Breast epithelium (tissue), 4 donors: ENCODE data around the gene GLCCI1. TPM values are rescaled to one million over a fixed set of nuclear protein-coding genes. Genes with fewer than 3 reads are reported as not detected.

Source experiments
- DNase-seq, 2 donors: peaks; one replicate each; pipeline ENCODE4 v3.0.0-alpha.2; 2019; ENCODE audit warnings: low spot score in 2 of 2
- H3K27ac ChIP-seq, 2 donors: fragments of 200-600 bp; sonication (generic) in 1 of 2; one replicate each; pipeline ENCODE4 v1.5.1; 2016 to 2019; ENCODE audit warnings: mild to moderate bottlenecking in 1 of 2
- H3K27me3 ChIP-seq, 2 donors: fragments of 200-600 bp; sonication (generic) in 1 of 2; one replicate each; pipeline versions ENCODE4 v1.5.1 to v1.6.0; 2017 to 2019; ENCODE audit warnings: control low read depth in 1 of 2, mild to moderate bottlenecking in 1 of 2
- H3K36me3 ChIP-seq: fragments of 200-600 bp; one replicate; pipeline ENCODE4 v1.5.1; 2019
- H3K4me1 ChIP-seq, 2 donors: fragments of 200-600 bp; sonication (generic); one replicate each; pipeline ENCODE4 v1.5.1; 2016 to 2019; ENCODE audit warnings: control low read depth in 1 of 2
- H3K4me3 ChIP-seq, 3 donors: fragments of 200-600 bp; sonication (generic); 1 replicate in 2 of 3; 2 replicates in 1 of 3; pipeline ENCODE4 v1.5.1; 2016 to 2019; ENCODE audit warnings: mild to moderate bottlenecking in 3 of 3, moderate library complexity in 2 of 3
- H3K9me3 ChIP-seq, 2 donors: fragments of 200-600 bp; sonication (generic) in 1 of 2; one replicate each; pipeline ENCODE4 v1.5.1; 2016 to 2019; ENCODE audit warnings: control low read depth in 1 of 2
- CTCF ChIP-seq, 3 donors: fragments of 450-650 bp; IDR thresholded peaks; one replicate each; pipeline ENCODE4 v1.5.1; 2016 to 2017; ENCODE audit warnings: antibody characterized with exemption in 3 of 3, mild to moderate bottlenecking in 3 of 3, moderate library complexity in 3 of 3
- POLR2A ChIP-seq: fragments of 450-650 bp; IDR thresholded peaks from one replicate; pipeline ENCODE4 v1.6.1; 2016; ENCODE audit warnings: antibody characterized with exemption, mild to moderate bottlenecking, moderate library complexity
- POLR2AphosphoS5 ChIP-seq, 3 donors: sonication (generic); formaldehyde crosslinking; IDR thresholded peaks; one replicate each; pipeline ENCODE4 v1.6.1; 2017; ENCODE audit warnings: antibody characterized with exemption in 3 of 3
- intact Hi-C: fragments of 100-400 bp; cut with DNase I; formaldehyde crosslinking; loops from one replicate; pipeline ENCODE4 v1.15.1; 2023; ENCODE audit warnings: low total_unique reads
- total RNA-seq, 3 donors: library from RNA; depleted of rRNA; stranded (reverse); fragments of >200 nt; gene quantifications; one replicate each; pipeline ENCODE4 v1.1.0, GENCODE V29; 2016

Gene GLCCI1
- total RNA-seq, 3 donors from 2014 or later = 11.7 to 29.1 (median 18.4) TPM

- no peak for TF ChIP-seq POLR2AphosphoS5 (IDR thresholded peaks at IDR 0.05)
- TF ChIP-seq CTCF (IDR thresholded peaks at IDR 0.05) = no peak
- TF ChIP-seq POLR2A = no peak
- intact Hi-C loops = no loop called here
- no peaks in the 10 kb centered on the region for H3K4me1 ChIP-seq
- H3K27ac ChIP-seq = no peak overlapping the region
- H3K36me3 ChIP-seq = no peaks in the 10 kb centered on the region
- DNase-seq = no peak
- H3K27me3 ChIP-seq = no peaks in the 10 kb centered on the region
- peaks cover 0 to 11% of the 10 kb centered on the region in 2 donors for H3K9me3 ChIP-seq
- no peak overlapping the region for H3K4me3 ChIP-seq
These were observed 137.0 kb downstream of the GLCCI1 start for GRCh38 chr7:8105449-8106095.

- H3K36me3 ChIP-seq = no peaks in the 10 kb centered on the region
- H3K4me3 ChIP-seq = no peak overlapping the region
- H3K9me3 ChIP-seq = no peaks in the 10 kb centered on the region
- H3K27ac ChIP-seq = no peak overlapping the region
- H3K27me3 ChIP-seq = no peaks in the 10 kb centered on the region
- DNase-seq = no peak
- TF ChIP-seq CTCF (IDR thresholded peaks at IDR 0.05) (no peak), POLR2A (no peak), POLR2AphosphoS5 (IDR thresholded peaks at IDR 0.05) (no peak)
- intact Hi-C loops = no loop called here
- no peaks in the 10 kb centered on the region for H3K4me1 ChIP-seq
These were observed 140.8 kb downstream of the GLCCI1 start for GRCh38 chr7:8109196-8110022.

- no peak for DNase-seq
- intact Hi-C loops = no loop called here
- H3K27ac ChIP-seq = no peak overlapping the region
- H3K9me3 ChIP-seq = no peaks in the 10 kb centered on the region
- H3K4me1 ChIP-seq = no peaks in the 10 kb centered on the region
- TF ChIP-seq POLR2AphosphoS5 (IDR thresholded peaks at IDR 0.05) = no peak
- TF ChIP-seq CTCF (IDR thresholded peaks at IDR 0.05) = no peak
- no peak for TF ChIP-seq POLR2A
- no peaks in the 10 kb centered on the region for H3K36me3 ChIP-seq
- H3K27me3 ChIP-seq = no peaks in the 10 kb centered on the region
- H3K4me3 ChIP-seq = no peak overlapping the region
These were observed 142.8 kb downstream of the GLCCI1 start for GRCh38 chr7:8111282-8111960.

- TF ChIP-seq POLR2AphosphoS5 (IDR thresholded peaks at IDR 0.05) (no peak), CTCF (IDR thresholded peaks at IDR 0.05) (no peak), POLR2A (no peak)
- H3K36me3 ChIP-seq = no peaks in the 10 kb centered on the region
These were observed 144.1 kb downstream of the GLCCI1 start for GRCh38 chr7:8112685-8113084.

GRCh38 chr7:8113184-8113583, 144.6 kb downstream of the GLCCI1 start:
- DNase-seq = no peak
- Histone ChIP-seq H3K27ac (no peak overlapping the region), H3K27me3 (no peaks in the 10 kb centered on the region), H3K4me1 (no peaks in the 10 kb centered on the region), H3K4me3 (no peak overlapping the region), H3K9me3 (no peaks in the 10 kb centered on the region), H3K36me3 (no peaks in the 10 kb centered on the region)
- TF ChIP-seq CTCF (IDR thresholded peaks at IDR 0.05) (no peak), POLR2A (no peak), POLR2AphosphoS5 (IDR thresholded peaks at IDR 0.05) (no peak)
- intact Hi-C loops = no loop called here

More at GRCh38 chr7:8112685-8113084, 144.1 kb downstream of the GLCCI1 start:
- intact Hi-C loops = no loop called here
- no peak overlapping the region for H3K27ac ChIP-seq
- no peak for DNase-seq
- H3K9me3 ChIP-seq = no peaks in the 10 kb centered on the region
- H3K4me3 ChIP-seq = no peak overlapping the region
- H3K27me3 ChIP-seq = no peaks in the 10 kb centered on the region
- H3K4me1 ChIP-seq = no peaks in the 10 kb centered on the region
